Measurements from ENCODE around the gene TXNL4A. TPM values are rescaled to one million over a fixed set of nuclear protein-coding genes. Genes with fewer than 3 reads are reported as not detected.
A peak's percentile ranks its signal among the peaks of the same experiment; 100 is the strongest.

The TXNL4A gene
- total RNA-seq, 4 donors from 2014 or later, result 4.1 to 36.8 (median 31.0) TPM

GRCh38 chr18:79971211-79971952 is 17.0 kb downstream of the TXNL4A start:
- no peak for TF ChIP-seq POLR2AphosphoS5 (IDR thresholded peaks at IDR 0.05)
- in situ Hi-C loops (cut with MboI; ENCODE audit: low pct_ligation_motif_present in 1 of 4, low pct_unique_long_range_greater_than_20kb in 1 of 4, low sequenced_read_pairs in 3 of 4) (no loop called here), intact Hi-C loops (cut with DNase I; ENCODE audit: low total_unique reads) (no loop called here)
- 92 to 94% methylated on average over 5 to 17 of the region's 17 CpGs for WGBS, 2 donors (ENCODE audit: low coverage in 1 of 2)
- H3K36me3 ChIP-seq, result peaks cover 0 to 24% (median 4%) of the 10 kb centered on the region in 4 donors
- H3K4me3 ChIP-seq, result no peak overlapping the region
- no peaks in the 10 kb centered on the region for H3K9me3 ChIP-seq
- peaks cover 7 to 28% (median 10%) of the 10 kb centered on the region in 4 donors for H3K4me1 ChIP-seq
- H3K27me3 ChIP-seq, result no peaks in the 10 kb centered on the region
- DNase-seq, result no peak
- H3K27ac ChIP-seq, result no peak overlapping the region

- Histone ChIP-seq H3K4me1 (peaks cover 9 to 30% (median 11%) of the 10 kb centered on the region in 4 donors), H3K27ac (no peak overlapping the region), H3K27me3 (no peaks in the 10 kb centered on the region), H3K9me3 (no peaks in the 10 kb centered on the region), H3K4me3 (no peak overlapping the region), H3K36me3 (peaks cover 0 to 24% (median 4%) of the 10 kb centered on the region in 4 donors)
- 86% methylated on average over 4 to 12 of the region's 12 CpGs for WGBS, 2 donors (ENCODE audit: low coverage in 1 of 2)
- in situ Hi-C loops (cut with MboI; ENCODE audit: low pct_ligation_motif_present in 1 of 4, low pct_unique_long_range_greater_than_20kb in 1 of 4, low sequenced_read_pairs in 3 of 4), result no loop called here
- intact Hi-C loops (cut with DNase I; ENCODE audit: low total_unique reads), result no loop called here
- no peak for DNase-seq
- TF ChIP-seq CTCF (IDR thresholded peaks at IDR 0.05) (no peak), POLR2A (IDR thresholded peaks at IDR 0.05) (no peak), POLR2AphosphoS5 (IDR thresholded peaks at IDR 0.05) (no peak), EP300 (IDR thresholded peaks at IDR 0.05; ENCODE audit: low read depth) (no peak)
Measured at GRCh38 chr18:79970419-79971133, 17.8 kb downstream of the TXNL4A start.

GRCh38 chr18:79965119-79965902 is 23.1 kb downstream of the TXNL4A start:
- H3K9me3 ChIP-seq, result no peaks in the 10 kb centered on the region
- H3K27me3 ChIP-seq, result no peaks in the 10 kb centered on the region
- intact Hi-C loops (cut with DNase I; ENCODE audit: low total_unique reads) (no loop called here), in situ Hi-C loops (cut with MboI; ENCODE audit: low pct_ligation_motif_present in 1 of 4, low pct_unique_long_range_greater_than_20kb in 1 of 4, low sequenced_read_pairs in 3 of 4) (no loop called here)
- peak overlapping the region; percentile 48 to 79 (median 71) for H3K4me3 ChIP-seq
- H3K4me1 ChIP-seq, result peaks cover 13 to 57% (median 37%) of the 10 kb centered on the region in 4 donors
- H3K36me3 ChIP-seq, result peaks cover 0 to 5% (median 0%) of the 10 kb centered on the region in 4 donors
- DNase-seq, result peak; percentile 80
- 16 to 19% methylated on average over 11 to 22 of the region's 24 CpGs for WGBS, 2 donors (ENCODE audit: low coverage in 1 of 2)
- H3K27ac ChIP-seq, result peak overlapping the region; percentile 90 to 93 (median 92)
- TF ChIP-seq CTCF (IDR thresholded peaks at IDR 0.05) (no peak), POLR2AphosphoS5 (IDR thresholded peaks at IDR 0.05) (peak; percentile 29 to 67 (median 65)), POLR2A (IDR thresholded peaks at IDR 0.05) (peak; percentile 46), EP300 (IDR thresholded peaks at IDR 0.05; ENCODE audit: low read depth) (peak; percentile 3)

- Histone ChIP-seq H3K4me1 (peaks cover 17 to 62% (median 40%) of the 10 kb centered on the region in 4 donors), H3K27me3 (no peaks in the 10 kb centered on the region), H3K9me3 (no peaks in the 10 kb centered on the region), H3K27ac (peak within 1 kb of the TSS; percentile 90 to 93 (median 92)), H3K36me3 (peaks cover 0 to 5% (median 0%) of the 10 kb centered on the region in 4 donors), H3K4me3 (peak within 1 kb of the TSS; percentile 48 to 79 (median 71))
- WGBS, 2 donors (ENCODE audit: low coverage in 1 of 2), result 2% methylated on average over 14 of the region's 73 CpGs; no CpG with 5 or more reads in 1 of the 2 donors
- DNase-seq, result peak; percentile 84
- in situ Hi-C loops (cut with MboI; ENCODE audit: low pct_ligation_motif_present in 1 of 4, low pct_unique_long_range_greater_than_20kb in 1 of 4, low sequenced_read_pairs in 3 of 4) (no loop called here), intact Hi-C loops (cut with DNase I; ENCODE audit: low total_unique reads) (no loop called here)
- TF ChIP-seq POLR2AphosphoS5 (IDR thresholded peaks at IDR 0.05) (peak in 2 of 3 donors; percentile 74 to 76), CTCF (IDR thresholded peaks at IDR 0.05) (peak; percentile 6 to 75 (median 37)), POLR2A (IDR thresholded peaks at IDR 0.05) (peak; percentile 60), EP300 (IDR thresholded peaks at IDR 0.05; ENCODE audit: low read depth) (no peak)
Measured at GRCh38 chr18:79964330-79965118, 23.8 kb downstream of the TXNL4A start, which contains the start of gene HSBP1L1. Gene HSBP1L1 (plus strand): TSS chr18:79964643. CDS start chr18:79964736, 93 bp downstream.
